GM19467 (cell line): ENCODE data around the gene CXorf49B.

Experiments
- ATAC-seq: cut with Tn5 transposase; IDR thresholded peaks from one replicate; pipeline ENCODE4 v1.9.1; 2021; ENCODE audit warnings: mild to moderate bottlenecking, moderate library complexity; ENCODE audit not compliant: unreplicated experiment

CXorf49B gene

DNA sequence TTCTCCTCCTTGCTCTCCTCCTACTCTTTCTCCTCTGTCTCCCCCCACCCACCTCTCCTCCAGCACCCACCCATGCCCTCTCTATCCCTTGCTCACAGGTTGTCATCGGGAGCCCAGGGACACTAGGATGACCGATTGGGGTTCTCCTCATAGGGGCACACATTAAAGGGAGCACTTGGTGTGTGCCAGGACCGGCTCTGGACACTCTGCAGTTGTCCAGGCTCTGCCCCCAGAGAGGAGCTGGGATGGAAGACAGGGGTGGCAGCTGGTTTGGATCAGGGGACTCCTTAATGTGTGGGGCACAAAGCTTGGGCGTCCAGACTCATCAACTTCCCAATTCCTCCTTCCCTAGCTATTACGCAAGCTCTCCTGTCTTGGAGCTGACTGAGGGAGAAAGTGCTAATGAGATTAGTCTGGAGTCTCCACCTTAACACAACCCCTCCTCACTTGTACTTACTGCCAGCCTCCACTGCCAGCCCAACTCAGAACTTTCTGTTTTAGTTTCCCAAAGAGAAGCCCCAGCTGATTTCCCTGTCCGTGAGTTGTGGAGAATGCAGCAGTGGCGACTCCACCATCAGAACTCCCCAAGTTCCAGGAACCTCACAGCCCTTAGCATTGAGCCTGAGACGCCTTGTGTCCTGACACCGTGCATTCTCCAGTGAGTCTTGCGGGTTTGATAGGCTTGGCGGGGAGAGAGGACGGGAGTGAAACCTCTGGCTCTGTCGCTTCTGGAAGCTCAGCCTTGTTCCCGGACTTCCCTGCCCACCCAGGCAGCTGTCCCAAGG is 52.2 kb downstream of the CXorf49B start:
- no peak for ATAC-seq

DNA sequence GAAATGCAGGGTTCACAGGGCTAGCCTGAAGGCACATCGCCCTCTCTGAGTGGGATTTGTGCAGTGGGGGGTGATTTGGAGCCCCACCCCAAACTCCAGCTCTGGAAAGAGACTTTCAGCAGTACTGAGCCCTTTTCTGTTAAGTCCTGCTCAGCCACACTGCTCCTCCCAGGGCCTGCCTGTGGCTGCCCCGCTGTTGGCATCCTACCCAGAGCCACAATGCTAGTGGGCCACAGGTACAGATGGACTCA is 52.7 kb downstream of the CXorf49B start:
- ATAC-seq, result no peak
